HG02870 (cell line): ENCODE results near the gene PRSS57.
"Not testable (repeated sequence)": the region's sequence is repeated elsewhere in the genome, so short reads cannot be mapped to it uniquely, and the experiment has no call there.

ENCODE experiments used
- ATAC-seq: cut with Tn5 transposase; IDR thresholded peaks from one replicate; pipeline ENCODE4 v1.9.1; 2021; ENCODE audit warnings: mild to moderate bottlenecking, moderate library complexity; ENCODE audit not compliant: unreplicated experiment

Gene PRSS57

DNA sequence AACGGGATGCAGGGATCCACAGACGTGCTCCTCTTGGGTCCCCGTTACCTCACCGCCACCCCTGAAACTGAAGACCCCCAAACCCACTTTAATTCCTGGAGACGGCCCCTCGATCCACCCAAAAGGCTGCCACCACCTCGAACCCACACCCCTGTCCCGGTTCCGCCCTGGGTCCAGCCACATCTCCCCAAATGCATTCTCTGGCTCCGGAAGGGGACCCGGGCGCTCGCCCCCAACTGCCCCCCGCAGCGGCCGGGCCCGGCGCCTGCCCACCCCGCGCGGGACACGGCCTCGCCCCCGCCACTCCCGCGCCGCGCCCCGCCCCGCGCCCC is 19.3 kb downstream of the PRSS57 start:
- no peak for ATAC-seq

DNA sequence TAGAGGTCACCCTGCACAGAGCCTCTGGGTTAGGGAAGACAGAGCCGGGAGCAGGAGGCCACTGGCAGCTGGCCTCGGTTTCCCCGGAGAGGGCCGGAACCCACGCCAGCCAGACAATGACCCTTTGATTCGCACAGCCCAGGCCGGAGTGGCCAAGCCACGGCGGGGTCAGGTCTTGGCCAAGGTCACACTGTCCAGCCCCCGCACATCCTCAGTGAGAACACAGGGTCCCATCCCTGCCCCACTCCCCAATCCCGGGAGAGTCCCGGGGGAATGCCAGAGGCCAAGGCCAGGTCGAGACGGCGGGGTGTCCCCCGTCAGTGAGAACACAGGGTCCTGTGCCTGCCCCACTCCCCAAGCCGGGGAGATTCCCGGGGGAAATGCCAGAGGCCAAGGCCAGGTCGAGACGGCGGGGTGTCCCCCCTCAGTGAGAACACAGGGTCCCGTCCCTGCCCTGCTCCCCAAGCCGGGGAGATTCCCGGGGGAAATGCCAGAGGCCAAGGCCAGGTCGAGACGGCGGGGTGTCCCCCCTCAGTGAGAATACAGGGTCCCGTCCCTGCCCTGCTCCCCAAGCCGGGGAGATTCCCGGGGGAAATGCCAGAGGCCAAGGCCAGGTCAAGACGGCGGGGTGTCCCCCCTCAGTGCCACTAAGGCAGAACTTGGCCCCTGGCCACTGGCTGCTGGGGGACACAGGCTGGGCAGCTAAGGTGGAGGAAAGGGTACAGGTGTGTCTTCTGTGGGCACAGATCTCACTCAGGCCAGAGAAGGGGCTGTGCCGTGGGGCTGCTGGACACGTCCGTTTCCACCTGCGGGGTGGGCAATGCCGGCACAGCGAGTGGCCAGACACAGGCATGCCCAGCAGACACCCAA is 20.7 kb downstream of the PRSS57 start:
- no peak for ATAC-seq

DNA sequence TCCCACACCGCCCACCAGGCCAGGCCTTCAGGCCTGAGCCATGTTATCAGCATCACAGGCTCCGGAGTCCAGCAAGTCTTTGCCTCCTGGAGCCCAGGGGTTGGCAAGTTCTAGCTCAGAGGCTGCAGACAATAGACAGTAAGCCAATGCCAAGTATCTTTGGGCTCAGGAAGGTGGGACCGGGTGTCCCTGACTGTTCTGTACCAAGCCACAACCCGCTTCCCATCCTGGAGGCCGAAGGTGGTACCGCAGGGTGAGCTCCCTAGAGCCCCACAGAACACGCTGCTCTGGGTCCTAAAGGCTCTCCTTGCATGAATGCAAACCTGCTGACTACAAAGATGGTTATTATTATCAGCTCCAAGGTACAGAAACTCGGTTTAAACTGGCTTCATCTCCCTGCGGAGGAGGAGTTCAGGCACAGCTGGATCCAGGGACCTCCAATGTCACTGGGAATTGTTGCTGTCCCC is 24.6 kb downstream of the PRSS57 start:
- no peak for ATAC-seq

DNA sequence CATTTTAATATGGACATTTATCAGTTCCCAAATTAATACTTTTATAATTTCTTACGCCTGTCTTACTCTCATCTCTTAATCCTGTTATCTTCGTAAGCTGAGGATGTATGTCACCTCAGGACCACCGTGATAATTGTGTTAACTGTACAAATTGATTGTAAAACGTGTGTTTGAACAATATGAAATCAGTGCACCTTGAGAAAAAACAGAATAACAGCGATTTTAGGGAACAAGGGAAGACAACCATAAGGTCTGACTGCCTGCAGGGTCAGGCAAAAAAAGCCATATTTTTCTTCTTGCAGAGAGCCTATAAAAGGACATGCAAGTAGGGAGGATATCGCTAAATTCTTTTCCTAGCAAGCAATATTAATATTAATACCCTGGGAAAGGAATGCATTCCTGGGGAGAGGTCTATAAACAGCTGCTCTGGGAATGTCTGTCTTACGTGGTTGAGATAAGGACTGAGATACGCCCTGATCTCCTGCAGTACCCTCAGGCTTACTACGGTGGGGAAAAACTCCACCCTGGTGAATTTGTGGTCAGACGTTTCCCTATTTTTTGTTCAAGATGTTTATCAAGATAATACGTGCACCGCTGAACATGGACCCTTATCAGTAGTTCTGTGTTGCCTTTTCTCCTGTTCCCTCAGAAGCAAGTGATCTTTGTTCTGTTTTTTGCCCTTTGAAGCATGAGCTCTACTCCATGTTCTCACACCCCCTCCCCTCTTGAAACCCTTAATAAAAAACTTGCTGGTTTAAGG is 26.4 kb downstream of the PRSS57 start:
- not testable (repeated sequence) for ATAC-seq

DNA sequence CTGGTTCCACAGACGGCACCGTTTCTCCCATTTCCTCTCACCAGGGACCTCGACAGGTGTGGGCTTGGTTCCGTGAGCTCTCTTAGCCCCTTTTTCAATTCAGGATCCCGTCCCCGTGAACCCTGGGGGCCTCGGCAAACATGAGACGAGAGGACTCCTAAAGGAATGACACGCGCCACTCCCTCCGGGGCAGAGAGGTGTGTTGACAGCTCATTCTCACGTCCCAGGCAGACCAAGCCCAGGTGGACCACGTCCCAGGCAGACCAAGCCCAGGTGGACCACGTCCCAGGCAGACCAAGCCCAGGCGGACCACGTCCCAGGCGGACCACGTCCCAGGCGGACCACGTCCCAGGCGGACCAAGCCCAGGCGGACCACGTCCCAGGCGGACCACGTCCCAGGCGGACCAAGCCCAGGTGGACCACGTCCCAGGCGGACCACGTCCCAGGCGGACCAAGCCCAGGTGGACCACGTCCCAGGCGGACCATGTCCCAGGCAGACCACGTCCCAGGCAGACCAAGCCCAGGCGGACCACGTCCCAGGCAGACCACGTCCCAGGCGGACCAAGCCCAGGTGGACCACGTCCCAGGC is 28.2 kb downstream of the PRSS57 start:
- not testable (repeated sequence) for ATAC-seq

DNA sequence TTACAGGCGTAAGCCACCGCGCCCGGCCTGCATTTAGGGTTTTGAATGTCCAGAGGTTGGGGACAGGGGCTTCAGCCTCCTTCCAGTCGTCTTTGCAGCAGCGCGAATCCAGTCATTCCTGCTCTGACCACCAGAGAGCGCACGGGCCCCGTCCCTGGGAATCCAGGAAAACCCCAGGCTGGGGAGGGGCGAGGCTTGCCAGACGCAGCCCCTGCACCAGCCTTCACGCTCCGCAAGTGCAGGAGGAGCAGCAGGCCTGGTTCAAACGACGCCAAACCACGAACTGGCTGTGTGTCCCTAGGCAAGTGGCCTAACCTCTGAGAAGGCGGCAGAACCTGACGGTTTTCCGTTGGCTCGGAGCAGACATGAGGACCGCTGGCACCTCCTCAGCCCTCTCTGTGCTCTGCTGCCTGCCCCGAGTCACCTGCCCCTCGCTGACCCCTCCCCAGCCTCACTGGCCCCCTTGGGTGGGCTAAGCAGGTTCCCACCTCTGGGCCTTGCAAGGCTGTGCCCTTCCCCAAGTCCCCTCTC is 30.3 kb downstream of the PRSS57 start:
- ATAC-seq, result no peak

DNA sequence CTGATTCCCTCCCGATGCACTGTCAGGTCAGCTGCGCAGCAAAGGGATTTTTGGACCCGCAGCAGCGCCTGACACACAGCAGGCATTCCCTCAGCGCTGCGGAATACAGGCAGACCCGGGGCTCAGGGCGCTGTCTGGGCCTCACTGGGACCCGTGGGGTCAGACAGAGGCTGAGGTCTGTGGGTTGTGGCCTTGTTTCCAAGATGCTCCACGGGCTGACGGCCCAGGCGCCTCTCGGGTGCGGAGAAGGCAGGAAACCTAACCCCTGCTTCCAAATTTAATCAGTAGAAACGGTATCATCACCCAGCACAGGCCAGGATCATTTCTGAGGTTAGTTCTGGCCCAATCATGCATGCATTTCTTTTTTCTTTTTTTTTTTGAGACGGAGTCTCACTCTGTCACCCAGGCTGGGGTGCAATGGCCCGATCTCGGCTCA is 31.6 kb downstream of the PRSS57 start:
- no peak for ATAC-seq

DNA sequence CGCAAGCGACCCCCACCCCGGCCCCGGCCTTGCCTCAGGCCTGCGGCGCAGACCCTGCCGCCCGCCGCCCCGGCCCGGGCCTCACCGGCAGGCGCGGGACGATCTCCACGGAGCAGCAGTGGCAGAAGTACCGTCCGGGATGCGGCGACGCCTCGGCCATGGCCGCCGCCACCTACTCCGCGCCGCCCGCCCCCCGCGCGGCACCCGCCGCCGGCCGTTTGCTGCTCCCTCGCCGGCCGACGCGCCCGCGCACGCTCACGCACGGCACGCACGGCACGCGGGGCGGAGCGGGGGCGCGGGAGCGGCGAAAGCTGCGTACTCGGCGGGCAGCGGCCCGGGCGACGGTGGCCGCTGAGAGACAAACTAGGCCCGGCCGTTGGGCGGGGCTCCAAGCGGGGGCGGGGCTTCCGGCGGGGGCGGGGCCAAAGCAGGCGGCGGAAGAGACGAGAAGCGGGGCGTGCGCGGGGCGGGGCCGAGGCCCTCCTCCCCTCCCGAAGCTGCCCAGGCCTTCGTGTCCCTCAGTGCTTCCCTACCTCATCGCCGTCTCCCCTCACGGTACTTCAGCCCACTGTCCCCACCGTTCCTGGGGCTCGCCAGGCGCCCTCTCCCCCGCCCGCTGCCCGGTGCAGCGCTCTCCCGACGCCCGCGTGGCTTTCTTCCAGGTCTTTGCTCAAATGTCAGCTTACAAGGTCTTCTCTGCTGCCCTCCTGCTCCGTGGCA is 32.1 kb downstream of the PRSS57 start, which contains the start of gene RNF126:
Gene RNF126 (minus strand): TSS at position 253 of the 720 bp plus-strand sequence. CDS start 93 bp downstream, at position 160.
- ATAC-seq, result peak; percentile 48

DNA sequence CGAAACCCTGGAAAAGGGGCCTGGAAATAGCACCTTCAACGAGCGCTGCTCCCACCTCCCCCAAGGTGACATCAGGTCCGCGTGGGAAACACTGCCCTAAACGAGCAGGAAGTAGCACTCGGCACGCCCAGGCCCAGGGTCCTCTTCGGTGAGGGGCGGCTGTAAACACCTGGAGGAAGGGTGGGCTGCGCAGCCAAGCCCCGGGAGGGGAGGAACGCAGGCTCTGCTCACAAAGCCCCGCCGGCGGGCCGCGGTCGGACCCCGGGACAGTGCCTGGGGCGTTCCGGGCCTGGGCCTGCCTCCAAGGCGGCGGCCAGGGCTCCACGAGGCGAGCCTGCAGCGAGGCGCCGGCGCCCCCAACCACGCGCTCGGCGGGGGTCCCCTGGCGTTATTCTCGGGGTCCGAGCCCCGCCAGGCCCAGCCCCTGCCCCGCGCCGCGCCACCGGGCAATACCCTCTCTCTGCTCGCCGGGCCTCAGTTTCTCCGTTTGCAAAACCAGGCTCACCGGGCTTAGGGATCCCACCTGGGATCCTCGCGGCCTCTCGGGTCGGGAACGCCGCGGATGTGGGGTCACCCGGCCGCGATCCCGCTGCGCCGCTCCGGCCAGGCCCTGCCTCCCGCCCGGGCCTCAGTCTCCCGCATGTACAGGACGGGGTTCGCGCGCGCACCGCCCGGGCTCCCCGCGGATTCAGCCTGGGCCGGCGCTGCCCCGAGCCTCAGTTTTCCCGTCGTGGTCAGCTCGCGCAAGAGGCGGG is 32.9 kb downstream of the PRSS57 start:
- no peak for ATAC-seq

DNA sequence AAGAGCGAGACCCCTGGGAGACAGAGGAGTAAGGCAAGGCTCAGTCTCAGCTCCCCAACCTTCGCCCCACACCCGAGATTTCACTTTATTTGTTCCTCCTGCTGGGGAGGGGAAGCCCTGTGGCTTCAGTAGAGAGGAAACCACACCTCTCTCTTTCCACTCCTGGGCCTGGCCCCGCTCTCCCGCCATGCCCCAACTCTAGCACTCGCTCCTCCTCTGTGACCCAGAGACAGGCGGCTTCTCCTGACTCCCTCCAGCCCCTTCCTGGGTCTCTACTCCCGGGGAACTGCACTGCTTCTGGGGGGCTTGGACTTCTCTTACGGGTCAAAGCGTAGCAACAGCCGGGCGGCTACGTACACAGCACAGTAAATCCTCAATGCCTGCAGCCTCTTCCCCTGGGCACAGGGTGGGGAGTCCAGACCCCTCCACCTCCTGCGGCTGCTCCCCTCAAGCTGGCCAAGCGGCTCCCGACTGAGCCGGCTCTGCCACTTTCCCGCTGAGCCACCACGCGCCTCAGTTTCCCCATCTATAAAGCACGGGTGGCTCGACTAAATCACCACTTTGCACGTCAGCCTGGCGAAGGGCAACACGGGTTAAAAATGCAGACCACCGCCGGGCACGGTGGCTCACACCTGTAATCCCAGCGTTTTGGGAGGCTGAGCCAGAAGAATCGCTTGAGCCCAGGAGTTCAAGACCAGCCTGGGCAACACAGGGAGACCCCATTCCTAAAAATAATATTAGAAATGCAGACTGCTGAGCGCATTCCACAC is 33.6 kb downstream of the PRSS57 start:
- ATAC-seq, result no peak

DNA sequence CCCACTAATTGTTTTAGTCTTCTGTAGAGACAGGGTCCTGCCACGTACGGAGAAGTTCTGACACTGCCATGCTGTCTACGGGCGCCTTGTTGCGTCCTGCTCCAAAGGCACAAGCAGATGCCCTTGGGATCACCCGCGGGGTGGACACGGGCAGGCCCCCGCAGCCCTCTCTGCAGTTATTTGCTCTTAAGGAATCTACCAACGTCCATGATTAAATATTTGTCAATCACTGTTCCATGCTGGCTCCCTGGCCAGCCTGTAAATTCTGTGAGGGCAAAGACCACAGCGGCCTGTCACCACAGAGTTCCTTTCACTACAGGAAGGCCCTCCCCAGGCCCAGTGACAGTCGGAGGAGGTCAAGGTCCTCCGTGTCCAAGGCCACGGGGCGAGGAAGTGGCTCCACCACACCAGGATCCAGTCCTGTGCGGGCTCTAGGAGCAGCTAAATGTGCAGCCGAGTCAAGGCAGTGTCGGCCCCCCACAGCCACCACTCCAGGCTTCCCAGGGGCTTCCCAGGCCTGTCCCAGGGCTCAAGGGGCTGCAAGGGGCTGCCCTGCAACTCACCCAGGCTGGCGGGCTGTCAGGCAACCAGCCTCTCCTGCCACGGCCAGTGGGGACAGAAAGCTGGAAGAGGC is 34.3 kb downstream of the PRSS57 start:
- no peak for ATAC-seq

DNA sequence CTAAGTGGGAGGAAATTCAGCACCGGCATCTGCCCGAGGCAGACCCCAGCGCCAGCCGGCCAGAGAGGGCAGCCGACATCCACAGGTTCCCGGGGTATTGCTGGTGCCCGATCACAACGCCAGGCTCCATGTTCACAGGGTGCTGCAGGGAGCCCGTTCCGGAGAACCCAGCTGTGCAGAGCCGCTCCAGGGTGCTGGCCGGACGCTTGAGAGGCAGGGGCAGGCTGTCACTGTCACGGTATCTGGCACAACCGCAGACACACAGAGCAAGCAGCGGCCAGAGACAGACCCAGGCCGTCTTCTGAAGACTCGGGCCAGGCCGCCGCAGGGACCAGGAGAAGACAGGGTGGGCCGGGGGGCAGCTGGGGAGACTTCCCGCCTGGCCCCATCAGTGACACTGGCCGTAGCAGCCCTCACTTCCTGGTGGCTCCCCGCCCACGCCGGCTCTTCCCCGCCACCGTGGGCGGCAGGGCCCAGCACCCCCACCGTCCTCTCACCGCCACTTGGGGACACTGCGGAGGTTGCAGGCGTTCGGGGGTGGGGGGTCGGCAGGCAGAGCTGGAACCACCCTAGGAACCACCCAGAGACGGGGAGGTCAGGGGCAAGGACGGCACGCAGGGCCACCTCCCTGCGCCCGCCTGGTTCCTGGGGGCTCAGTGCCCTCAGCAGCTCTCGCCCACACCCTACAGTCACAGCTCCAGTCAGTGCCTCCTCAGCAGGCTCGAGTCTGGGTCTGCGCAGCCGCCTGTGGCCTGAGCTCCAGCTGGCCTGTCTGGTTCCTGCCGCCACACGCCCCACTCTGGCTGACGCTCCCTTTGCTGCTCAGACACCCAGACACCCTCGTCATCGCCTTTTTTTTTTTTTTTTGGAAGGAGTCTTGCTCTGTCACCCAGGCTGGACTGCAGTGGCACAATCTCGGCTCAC is 36.1 kb downstream of the PRSS57 start:
- no peak for ATAC-seq

DNA sequence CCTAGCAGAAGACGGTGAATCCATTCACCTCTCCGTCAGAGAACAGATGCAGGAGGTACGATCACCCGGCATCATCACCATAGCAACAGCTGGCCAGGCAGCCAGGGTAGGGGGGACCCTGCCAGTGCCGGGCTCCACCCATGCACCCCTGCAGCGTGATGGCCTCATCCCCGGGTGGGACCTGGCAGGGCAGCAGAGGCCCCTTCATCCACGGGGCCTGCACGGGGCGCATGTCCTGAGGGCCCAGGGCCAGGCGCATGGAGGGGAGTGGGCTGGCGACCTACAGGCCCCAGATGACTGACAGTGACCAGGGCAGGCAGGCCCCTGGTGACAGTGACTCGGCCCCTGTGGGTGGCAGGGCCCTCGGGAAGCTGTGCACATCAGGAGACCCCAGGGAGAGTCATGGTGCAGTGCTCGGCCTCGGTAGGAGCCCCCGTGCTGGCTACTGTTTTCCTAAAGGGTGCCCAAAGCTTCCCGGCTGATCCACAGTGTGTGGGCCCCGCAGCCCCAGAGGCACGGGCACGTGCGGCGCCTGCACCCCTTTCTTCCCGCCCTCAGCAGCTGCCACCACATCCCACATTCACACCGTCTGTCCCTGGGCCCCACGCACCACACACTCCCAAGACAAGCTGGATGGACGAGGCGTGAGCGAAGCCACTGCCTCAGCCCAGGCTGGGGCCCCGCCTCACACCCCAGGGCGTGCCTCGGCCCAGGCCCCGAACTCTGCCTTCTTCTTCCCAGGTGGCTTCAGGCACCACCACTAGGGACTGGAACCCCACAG is 37.0 kb downstream of the PRSS57 start:
- no peak for ATAC-seq

DNA sequence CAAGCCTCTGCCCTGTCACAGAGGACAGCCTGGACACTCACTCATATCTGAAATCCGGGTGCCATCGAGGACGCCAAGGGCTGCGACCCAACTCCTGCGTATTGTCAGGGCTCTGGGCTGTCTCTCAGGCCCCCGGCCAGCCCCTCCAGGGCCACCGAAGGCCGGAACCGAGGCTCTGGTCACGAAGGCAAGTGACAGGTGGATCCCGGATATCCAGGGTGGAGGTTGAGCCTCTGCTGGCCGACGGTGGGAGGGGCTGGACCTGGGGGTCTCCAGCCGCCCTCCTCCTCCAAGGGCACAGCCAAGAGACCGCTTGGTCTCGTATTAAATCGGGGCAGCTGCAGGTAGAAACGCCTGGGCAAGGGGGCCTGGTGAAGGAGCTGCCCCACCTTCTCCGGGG is 37.6 kb downstream of the PRSS57 start:
- no peak for ATAC-seq

DNA sequence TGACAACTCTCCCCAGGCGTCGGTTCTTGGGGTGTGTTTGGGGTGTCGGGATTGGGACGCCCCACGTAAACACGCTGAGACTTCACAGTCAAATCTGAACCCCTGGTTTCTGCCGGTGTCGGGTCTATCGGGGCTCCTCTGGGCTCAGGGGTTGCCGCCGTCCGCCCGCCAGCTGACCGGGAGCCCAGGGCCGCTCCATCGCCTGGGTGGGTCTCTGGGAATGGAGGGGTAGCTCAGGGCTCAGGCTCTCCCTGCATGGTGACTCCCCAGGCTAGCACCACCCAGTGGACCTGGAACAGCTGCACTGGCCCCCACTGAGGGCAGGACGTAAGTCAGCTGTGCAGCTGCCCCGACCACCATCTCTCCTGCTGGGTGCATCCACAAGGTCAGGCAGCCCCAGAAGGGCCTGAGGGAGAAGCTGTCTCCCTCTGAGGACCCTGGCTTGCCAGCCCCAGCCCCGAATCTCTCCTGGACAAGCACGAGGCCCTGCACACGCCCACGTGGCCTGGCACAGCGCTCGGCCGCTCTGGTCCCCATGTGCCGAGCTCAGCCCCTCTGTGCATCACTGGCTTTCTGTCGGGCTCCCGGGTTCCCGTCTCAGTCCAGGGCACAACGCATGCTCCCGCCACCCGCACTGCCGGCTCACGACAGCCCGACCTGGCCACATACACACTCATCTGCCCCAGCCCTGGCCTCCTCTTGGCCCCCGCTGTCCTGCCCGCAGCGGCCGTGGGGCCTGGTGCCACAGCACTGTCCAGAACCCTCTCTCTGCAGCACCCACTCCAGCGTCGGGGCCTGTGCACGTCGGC is 38.3 kb downstream of the PRSS57 start:
- ATAC-seq, result no peak

DNA sequence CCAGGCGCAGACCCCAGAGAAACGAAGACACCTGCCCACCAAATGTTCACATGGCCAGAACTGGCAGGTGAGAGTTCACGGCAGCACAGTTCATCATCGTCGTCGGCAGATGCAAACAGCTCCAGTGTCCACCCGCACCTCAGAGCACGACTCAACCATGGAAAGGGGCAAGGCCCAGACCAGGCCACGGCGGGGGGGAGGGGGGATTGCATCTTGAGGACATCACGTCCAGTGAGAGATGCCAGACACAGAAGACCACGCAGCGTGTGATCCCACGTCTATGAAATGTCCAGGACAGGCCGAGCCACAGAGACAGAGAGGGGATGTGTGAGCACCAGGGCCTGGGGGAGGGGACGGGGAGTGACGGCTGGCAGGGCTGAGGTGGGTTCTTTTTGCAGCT is 39.6 kb downstream of the PRSS57 start:
- ATAC-seq, result no peak
